ENCODE measurements around the gene CDV3.

The CDV3 gene

DNA sequence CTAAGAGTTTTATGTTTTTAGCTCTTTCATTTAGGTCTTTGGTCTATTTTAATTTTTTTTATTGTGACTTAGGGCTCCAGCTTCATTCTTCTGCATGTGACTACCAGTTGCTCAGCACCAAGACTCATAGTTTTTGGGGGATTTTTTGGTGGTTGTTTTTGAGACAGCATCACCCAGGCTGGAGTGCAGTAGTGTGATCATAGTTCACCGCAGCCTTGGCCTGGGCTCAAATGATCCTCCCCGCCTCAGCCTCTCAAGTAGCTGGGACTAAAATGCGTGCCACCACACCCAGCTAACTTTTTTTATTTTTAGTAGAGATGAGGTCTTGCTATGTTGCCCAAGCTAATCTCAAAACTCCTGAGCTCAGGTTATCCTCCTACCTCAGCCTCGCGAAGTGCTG, 19.4 kb downstream of the CDV3 start:
- TF ChIP-seq, protein P1, sequence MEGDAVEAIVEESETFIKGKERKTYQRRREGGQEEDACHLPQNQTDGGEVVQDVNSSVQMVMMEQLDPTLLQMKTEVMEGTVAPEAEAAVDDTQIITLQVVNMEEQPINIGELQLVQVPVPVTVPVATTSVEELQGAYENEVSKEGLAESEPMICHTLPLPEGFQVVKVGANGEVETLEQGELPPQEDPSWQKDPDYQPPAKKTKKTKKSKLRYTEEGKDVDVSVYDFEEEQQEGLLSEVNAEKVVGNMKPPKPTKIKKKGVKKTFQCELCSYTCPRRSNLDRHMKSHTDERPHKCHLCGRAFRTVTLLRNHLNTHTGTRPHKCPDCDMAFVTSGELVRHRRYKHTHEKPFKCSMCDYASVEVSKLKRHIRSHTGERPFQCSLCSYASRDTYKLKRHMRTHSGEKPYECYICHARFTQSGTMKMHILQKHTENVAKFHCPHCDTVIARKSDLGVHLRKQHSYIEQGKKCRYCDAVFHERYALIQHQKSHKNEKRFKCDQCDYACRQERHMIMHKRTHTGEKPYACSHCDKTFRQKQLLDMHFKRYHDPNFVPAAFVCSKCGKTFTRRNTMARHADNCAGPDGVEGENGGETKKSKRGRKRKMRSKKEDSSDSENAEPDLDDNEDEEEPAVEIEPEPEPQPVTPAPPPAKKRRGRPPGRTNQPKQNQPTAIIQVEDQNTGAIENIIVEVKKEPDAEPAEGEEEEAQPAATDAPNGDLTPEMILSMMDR (IDR thresholded peaks at IDR 0.05; ENCODE audit: extremely low read depth, missing control alignments) = no peak

DNA sequence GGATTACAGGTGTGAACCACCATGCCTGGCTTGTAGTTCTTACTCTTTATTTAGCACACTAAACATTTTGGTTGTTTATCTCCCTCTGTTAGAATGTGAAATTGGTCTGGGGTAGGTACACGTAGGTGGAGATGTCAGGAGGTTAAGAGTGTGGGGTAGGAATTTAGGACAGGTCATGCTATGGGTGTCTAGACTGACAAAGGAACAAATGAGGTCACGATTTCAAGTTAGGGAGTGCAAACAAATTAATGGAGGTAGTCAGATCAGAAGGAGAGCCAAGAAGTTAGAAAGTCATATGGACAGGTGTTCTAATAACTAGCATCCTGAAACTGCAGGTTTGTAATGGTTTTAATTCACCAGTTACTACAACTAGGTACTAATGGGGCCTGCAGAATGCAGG, 19.8 kb downstream of the CDV3 start:
- TF ChIP-seq, protein P1 (IDR thresholded peaks at IDR 0.05; ENCODE audit: extremely low read depth, missing control alignments) = no peak
- DNase-seq (ENCODE audit: low spot score) = no peak

More for the DNA sequence above, 19.4 kb downstream of the CDV3 start:
- DNase-seq (ENCODE audit: low spot score) = no peak

DNA sequence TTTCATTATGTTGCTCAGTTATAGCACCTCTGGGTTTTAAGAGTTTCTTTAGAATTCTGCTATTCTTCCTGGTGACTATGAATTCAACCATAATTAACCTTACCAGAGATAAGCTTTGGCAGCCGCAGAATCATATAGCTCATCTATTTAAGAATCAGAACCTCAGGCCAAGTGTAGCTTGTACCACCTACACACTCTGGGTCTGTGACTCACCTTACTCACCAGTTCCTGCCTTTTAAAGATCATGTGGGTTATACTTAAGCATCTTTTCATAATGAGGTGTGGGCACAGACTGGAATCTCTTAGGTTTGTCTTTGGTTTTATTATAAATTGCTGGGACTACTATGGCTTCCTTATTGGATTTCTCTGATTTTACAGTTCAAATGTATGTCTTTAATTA, 21.9 kb downstream of the CDV3 start:
- DNase-seq (ENCODE audit: low spot score) = no peak
- TF ChIP-seq, protein P1 (IDR thresholded peaks at IDR 0.05; ENCODE audit: extremely low read depth, missing control alignments) = no peak

DNA sequence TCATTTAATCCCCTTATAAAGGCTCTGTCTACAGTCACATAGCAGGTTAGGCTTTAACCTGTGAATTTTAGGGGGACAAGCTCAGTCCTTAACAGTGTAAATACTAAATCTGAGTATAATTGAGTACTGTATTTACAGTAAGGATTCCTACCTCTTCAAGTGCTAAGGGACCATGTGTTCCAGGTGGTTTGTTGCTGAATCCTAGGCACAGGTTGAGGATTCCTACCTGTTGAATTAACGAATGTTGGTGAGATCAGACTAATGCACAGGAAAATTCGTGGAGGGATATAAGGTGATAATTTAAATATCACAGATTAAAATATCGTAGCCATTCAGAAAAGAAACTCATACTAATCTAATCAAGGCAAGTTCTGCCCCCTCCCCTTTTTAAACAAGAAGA, 24.9 kb downstream of the CDV3 start:
- no peak for DNase-seq (ENCODE audit: low spot score)
- TF ChIP-seq, protein P1 (IDR thresholded peaks at IDR 0.05; ENCODE audit: extremely low read depth, missing control alignments) = no peak

DNA sequence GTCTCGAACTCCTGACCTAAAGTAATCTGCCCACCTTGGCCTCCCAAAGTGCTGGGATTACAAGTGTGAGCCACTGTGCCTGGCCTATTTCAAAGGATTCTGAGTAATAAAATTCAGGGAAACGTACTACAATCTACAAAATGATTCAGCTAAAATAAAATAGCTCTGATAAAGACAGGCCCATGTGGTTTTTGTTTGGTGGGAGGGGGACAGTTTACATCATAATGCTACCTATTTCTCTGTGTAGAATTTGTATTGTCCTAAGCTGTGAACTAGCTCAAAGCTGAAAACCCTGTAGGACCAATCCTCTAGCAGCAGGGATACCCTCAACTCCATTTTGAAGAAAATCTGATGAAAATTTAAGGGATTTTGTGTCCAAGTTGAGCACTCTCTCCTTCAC, 25.8 kb downstream of the CDV3 start:
- TF ChIP-seq, protein P1 (IDR thresholded peaks at IDR 0.05; ENCODE audit: extremely low read depth, missing control alignments) = no peak
- DNase-seq (ENCODE audit: low spot score) = no peak

DNA sequence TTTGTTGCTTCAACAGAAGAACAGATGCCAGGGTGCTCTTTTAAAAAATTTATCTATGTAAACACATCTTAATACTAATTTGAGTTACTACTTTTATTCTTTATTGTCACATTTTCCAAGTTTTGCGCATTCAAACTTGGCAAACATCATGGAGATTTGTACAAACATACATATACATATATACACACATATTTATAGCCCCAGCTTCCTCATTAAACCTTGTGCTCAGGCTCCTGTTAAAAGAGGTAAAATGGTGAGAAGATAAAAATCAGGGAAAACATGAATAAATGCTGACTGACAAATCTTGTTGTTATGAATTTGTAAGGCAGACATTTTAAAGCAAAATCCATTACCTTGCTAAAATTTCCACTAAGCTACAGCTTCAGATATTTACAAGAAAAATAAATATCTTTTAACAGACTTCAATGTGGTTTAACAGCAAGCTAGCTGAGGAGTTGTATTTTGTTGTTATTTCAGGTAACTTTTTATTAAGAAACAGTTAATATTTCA, 27.1 kb downstream of the CDV3 start:
- no peak for DNase-seq (ENCODE audit: low spot score)
- TF ChIP-seq, protein P1 (IDR thresholded peaks at IDR 0.05; ENCODE audit: extremely low read depth, missing control alignments) = no peak

DNA sequence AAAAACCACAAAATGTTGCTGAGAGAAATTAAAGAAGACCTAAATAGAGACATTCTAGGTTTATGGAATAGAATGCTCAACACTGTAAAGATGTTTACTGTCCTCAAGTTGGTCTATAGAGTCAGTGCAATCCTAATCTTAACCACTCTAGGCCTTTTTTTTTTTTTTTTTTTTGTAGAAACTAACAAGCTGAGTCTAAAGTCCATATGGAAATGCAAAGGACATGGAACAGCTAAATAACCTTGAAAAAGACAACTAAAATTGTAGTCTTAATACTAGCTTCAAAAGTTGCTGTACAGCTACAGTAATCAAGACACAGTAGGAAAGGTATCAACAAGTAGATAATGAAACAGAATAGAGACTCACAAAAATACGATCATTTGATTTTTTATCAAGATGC, 32.9 kb downstream of the CDV3 start:
- no peak for DNase-seq (ENCODE audit: low spot score)
- TF ChIP-seq, protein P1 (IDR thresholded peaks at IDR 0.05; ENCODE audit: extremely low read depth, missing control alignments) = no peak
